Astrocyte of the cerebellum (primary cell): ENCODE data around the gene PLCH1.

ENCODE experiments used
- DNase-seq: peaks from one replicate; pipeline ENCODE4 v3.0.0-alpha.2; 2011; ENCODE audit warnings: low read depth
- H3K4me3 ChIP-seq: 2 replicates; pipeline ENCODE4 v1.5.1; 2011; ENCODE audit warnings: mild to moderate bottlenecking, low read depth, low read length, moderate library complexity
- CTCF ChIP-seq: IDR thresholded peaks from 2 replicates; pipeline ENCODE4 v1.5.1; 2012; ENCODE audit warnings: low read length, low read depth, moderate library complexity, mild to moderate bottlenecking; ENCODE audit errors: missing control alignments
- in situ Hi-C: cut with HindIII; loops from 2 replicates; pipeline ENCODE4 v1.10.0; 2017; ENCODE audit warnings: low sequenced_read_pairs

The PLCH1 gene

GRCh38 chr3:155392138-155392537 is 352.7 kb downstream of the PLCH1 start:
- TF ChIP-seq CTCF = no peak
- in situ Hi-C loops = no loop called here
- no peak for DNase-seq
- H3K4me3 ChIP-seq = no peak overlapping the region

DNA sequence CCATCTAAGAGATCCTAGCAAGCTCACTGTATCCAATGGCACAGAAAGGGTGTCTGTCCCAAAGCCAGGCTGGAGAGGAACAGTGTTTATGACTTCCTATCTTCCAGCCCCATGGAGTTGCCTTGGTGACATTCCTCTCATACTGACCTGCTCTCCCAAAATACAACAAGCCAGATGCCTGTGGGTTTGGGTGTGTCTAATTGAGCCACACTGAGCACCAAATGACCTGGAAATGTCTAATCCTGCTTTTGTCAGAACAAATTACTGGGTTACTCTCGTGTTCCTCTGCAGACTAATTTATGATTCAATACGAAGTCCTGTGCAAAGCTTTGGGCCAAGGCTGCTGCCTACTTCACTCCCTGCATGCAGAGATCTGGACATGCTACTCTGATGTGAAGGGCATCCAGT is 353.3 kb downstream of the PLCH1 start:
- in situ Hi-C loops = no loop called here
- DNase-seq = peak; percentile 74
- no peak for TF ChIP-seq CTCF
- no peak overlapping the region for H3K4me3 ChIP-seq

DNA sequence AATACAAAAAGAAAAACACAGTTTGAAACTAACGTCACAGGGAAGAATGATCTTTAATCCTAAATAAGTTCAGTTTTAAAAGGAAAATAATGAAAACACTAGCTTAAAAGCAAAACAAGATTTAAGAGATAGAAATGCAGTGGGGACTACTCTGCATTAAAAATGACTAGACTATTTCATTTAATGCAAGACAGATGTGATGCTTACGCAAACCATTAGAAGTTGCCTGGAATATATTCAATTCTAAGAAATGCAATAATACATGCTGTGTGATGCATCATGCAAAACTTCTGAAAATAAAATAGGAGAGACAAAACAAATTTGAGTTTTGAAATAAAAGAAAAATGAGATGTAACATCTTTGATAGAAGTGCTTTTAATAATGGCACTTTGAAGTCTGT is 353.8 kb downstream of the PLCH1 start:
- in situ Hi-C loops = no loop called here
- no peak overlapping the region for H3K4me3 ChIP-seq
- DNase-seq = peak; percentile 23
- no peak for TF ChIP-seq CTCF

GRCh38 chr3:155390351-155390750 is 354.5 kb downstream of the PLCH1 start:
- no peak for DNase-seq
- in situ Hi-C loops = no loop called here
- no peak overlapping the region for H3K4me3 ChIP-seq
- TF ChIP-seq CTCF = no peak

GRCh38 chr3:155388417-155388816 is 356.5 kb downstream of the PLCH1 start:
- H3K4me3 ChIP-seq = no peak overlapping the region
- in situ Hi-C loops = loop anchor here (10.0 kb wide), 1 partner anchor 316 kb away; no protein-coding TSS in a partner anchor
- no peak for TF ChIP-seq CTCF
- no peak for DNase-seq

DNA sequence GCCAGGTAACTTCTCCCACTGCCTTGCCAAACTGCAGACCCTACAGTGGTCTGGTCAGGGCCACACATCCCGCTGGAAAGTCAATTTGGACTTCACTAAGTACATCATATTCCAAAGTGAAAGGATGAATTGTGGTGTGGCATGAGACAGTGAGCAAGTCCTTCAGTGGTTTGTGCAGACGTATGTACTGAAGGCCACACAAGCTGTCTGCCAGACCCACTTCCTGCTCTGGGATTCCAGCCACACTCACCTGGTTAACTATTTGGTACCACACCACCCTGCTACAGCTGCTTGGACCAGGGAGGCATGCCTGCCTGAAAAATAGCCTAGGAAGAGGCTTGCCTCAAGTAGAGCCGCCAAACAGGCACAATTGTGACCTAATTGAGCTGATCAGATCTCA is 357.3 kb downstream of the PLCH1 start:
- in situ Hi-C loops = loop anchor here (10.0 kb wide), 1 partner anchor 317 kb away; no protein-coding TSS in a partner anchor
- TF ChIP-seq CTCF = no peak
- peak; percentile 33 for DNase-seq
- H3K4me3 ChIP-seq = no peak overlapping the region

DNA sequence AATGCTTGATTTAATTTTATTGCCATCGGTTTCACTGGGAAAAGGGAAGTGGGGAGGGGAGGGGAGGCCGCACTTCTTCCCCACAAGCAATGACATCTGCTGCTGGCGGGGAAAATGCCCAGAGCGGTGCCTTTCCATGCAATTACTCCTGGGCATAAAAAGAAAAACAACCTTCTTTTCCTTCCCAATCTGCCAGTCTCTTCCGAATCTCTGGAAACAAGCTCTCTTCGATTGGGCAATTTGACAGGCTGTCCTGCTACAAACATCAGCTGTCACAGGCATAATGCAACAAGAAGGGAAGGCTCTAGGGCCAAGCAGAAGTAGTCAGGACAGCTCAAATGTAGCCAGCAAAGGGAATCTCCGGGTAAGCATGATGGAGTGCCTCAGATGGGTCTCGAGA is 358.0 kb downstream of the PLCH1 start:
- H3K4me3 ChIP-seq = no peak overlapping the region
- in situ Hi-C loops = loop anchor here (10.0 kb wide), 1 partner anchor 318 kb away; no protein-coding TSS in a partner anchor
- no peak for DNase-seq
- TF ChIP-seq CTCF = no peak
